Stimulated activated CD8-positive, alpha-beta memory T cell treated with anti-CD3 and anti-CD28 coated beads, Interleukin-4, amount 100 ng/mL, for 24 hours (primary cell): ENCODE results near the gene ORC6.

Source experiments
- DNase-seq: peaks from one replicate; pipeline ENCODE4 v3.0.0-alpha.2; 2020; ENCODE audit warnings: low read depth

ORC6 gene

GRCh38 chr16:46731691-46732555 lies 42.5 kb downstream of the ORC6 start:
- no peak for DNase-seq

GRCh38 chr16:46732561-46732960 lies 43.1 kb downstream of the ORC6 start:
- DNase-seq = no peak

GRCh38 chr16:46733319-46733830 lies 43.9 kb downstream of the ORC6 start:
- no peak for DNase-seq

GRCh38 chr16:46736695-46737094 lies 47.2 kb downstream of the ORC6 start:
- DNase-seq = no peak

GRCh38 chr16:46737621-46738214 lies 48.3 kb downstream of the ORC6 start:
- DNase-seq = no peak

GRCh38 chr16:46739934-46740333 lies 50.5 kb downstream of the ORC6 start:
- DNase-seq = no peak

- DNase-seq = no peak
These were observed 53.8 kb downstream of the ORC6 start for GRCh38 chr16:46743232-46743719.

GRCh38 chr16:46745617-46746016 lies 56.2 kb downstream of the ORC6 start:
- DNase-seq = no peak

GRCh38 chr16:46746821-46747776 lies 57.6 kb downstream of the ORC6 start:
- no peak for DNase-seq
